ENCODE results near the gene COX20. TPM values are rescaled to one million over a fixed set of nuclear protein-coding genes. Genes with fewer than 3 reads are reported as not detected.

The COX20 gene
- total RNA-seq, 2 experiments from 2014 or later: 22.2 to 22.9 TPM

GRCh38 chr1:244844155-244845121 is 9.0 kb downstream of the COX20 start:
- H3K4me3 Mint-ChIP-seq: no peak overlapping the region
- DNase-seq: no peak
- peaks cover 90% of the 10 kb centered on the region for H3K36me3 Mint-ChIP-seq (ENCODE audit: low read depth)
- H3K4me1 Mint-ChIP-seq: peaks cover 71% of the 10 kb centered on the region
- no peaks in the 10 kb centered on the region for H3K9me3 Mint-ChIP-seq
- CTCF ChIA-PET: interaction anchor here (1.0 kb wide), 1 partner anchor 19 kb away, joined by 3 read pairs; no protein-coding TSS in a partner anchor
- no peaks in the 10 kb centered on the region for H3K27me3 Mint-ChIP-seq
- POLR2A ChIA-PET: interaction anchor here (2.1 to 16.7 kb wide), 3 partner anchors 9 to 12 kb away, joined by 9 to 925 read pairs (median 9); partner anchors contain the start of genes COX20 and HNRNPU
- H3K27ac Mint-ChIP-seq: peak overlapping the region; percentile 47

DNA sequence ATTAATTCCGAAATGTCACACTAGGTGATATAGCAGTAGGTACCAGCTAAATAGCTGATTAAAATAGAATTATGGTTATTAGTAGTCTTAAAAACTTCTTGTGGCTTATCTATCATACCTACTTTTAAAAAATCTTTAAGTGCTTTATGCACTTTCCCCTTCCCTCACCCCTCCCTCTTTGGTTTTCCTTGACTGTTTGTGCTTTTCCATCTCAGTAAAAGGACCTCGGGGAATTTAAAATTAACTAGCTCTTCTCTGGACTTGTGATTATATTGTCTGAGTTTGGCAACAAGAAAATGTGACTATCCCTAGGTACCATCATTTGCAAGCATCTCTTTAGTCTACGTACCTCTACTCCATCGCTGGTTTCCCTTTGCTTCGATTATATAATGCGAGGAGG is 11.2 kb downstream of the COX20 start:
- peaks cover 92% of the 10 kb centered on the region for H3K36me3 Mint-ChIP-seq (ENCODE audit: low read depth)
- no peaks in the 10 kb centered on the region for H3K9me3 Mint-ChIP-seq
- ChIA-PET POLR2A (interaction anchor here (16.7 to 21.6 kb wide), 2 partner anchors 6 to 10 kb away, joined by 925 read pairs; partner anchors contain the start of genes COX20 and HNRNPU), CTCF (interaction anchor here (1.4 to 1.7 kb wide), 3 partner anchors 11 to 196 kb away, joined by 4 to 5 read pairs (median 4); partner anchors contain the start of gene COX20)
- no peaks in the 10 kb centered on the region for H3K27me3 Mint-ChIP-seq
- H3K4me3 Mint-ChIP-seq: no peak overlapping the region
- H3K27ac Mint-ChIP-seq: no peak overlapping the region
- no peak for DNase-seq
- H3K4me1 Mint-ChIP-seq: peaks cover 61% of the 10 kb centered on the region

DNA sequence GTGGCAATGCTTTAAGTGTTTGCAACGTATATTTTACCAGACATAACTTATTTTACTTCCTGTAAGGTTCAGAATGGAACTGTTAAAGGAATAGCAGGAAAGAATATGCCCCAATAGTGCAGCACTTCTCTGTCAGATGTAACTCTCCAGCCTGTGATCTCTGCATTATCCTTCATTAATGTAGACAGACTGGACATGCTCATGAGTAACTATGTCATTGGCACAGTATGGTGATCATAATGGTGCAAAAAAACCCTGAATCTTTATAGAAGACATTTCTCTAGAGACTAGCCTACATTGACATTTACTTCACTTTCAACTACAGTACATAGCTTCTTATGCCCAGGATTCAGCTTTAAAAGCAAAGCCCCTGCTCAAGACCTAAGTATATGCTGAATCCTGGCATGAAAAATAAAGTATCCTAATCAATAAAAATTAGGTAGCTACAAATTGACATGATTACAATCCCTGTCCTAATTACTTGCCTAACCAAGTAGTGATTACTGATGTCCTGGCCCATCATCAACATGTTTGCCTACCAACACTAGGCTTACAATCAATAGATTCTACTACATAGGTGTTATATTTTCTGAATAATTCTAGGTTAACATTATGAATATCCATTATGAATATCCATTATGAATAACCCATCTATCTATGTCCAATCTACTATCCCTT is 13.9 kb downstream of the COX20 start:
- no peak for DNase-seq
- H3K4me3 Mint-ChIP-seq: no peak overlapping the region
- ChIA-PET CTCF (interaction anchor here (4.3 kb wide), 1 partner anchor 194 kb away, joined by 17 read pairs; no protein-coding TSS in a partner anchor), POLR2A (interaction anchor here (7.8 to 21.6 kb wide), 2 partner anchors 9 to 12 kb away, joined by 131 to 925 read pairs; partner anchors contain the start of genes COX20 and HNRNPU)
- peaks cover 60% of the 10 kb centered on the region for H3K4me1 Mint-ChIP-seq
- no peaks in the 10 kb centered on the region for H3K9me3 Mint-ChIP-seq
- H3K27me3 Mint-ChIP-seq: no peaks in the 10 kb centered on the region
- peaks cover 92% of the 10 kb centered on the region for H3K36me3 Mint-ChIP-seq (ENCODE audit: low read depth)
- H3K27ac Mint-ChIP-seq: no peak overlapping the region

DNA sequence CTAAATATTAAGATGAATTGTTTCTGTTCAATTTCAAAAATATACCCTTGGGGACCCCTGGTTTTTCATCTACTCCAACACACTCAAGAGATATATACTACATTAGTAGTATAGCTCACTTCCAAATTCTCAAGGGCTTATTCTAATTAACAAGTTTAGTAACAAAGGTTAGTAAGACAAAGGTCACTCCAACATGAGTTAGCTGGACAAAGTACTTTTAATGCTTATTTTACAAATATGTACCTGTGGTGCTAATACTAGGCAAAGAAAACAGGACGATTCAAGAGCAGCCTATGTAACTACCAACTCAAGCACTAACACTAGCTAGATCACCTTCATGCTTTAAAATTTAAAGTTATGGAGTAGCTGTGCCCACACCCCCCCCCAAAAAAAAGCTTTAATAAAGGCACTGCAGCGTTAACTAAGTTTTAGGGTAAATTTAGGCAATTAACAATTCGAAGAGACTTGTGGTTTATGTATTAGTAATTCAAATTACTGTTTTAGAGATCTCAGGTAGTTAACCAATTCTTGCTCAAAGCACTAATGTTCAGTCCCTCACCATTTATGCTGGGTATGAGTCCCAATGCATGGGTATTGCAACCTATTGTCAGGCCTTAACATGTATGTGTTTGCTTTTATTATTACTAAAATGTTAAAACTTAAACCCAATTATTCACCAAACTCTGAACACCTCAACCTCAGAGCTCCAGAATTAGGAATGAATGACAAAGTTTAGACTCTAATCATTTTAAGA is 14.8 kb downstream of the COX20 start:
- H3K4me3 Mint-ChIP-seq: no peak overlapping the region
- no peak overlapping the region for H3K27ac Mint-ChIP-seq
- POLR2A ChIA-PET: interaction anchor here (7.8 to 21.6 kb wide), 2 partner anchors 10 to 12 kb away, joined by 131 to 925 read pairs; partner anchors contain the start of genes COX20 and HNRNPU
- peaks cover 60% of the 10 kb centered on the region for H3K4me1 Mint-ChIP-seq
- no peaks in the 10 kb centered on the region for H3K27me3 Mint-ChIP-seq
- peaks cover 91% of the 10 kb centered on the region for H3K36me3 Mint-ChIP-seq (ENCODE audit: low read depth)
- no peak for DNase-seq
- H3K9me3 Mint-ChIP-seq: no peaks in the 10 kb centered on the region
- CTCF ChIA-PET: interaction anchor here (0.9 to 4.3 kb wide), 2 partner anchors 13 to 193 kb away, joined by 5 to 17 read pairs; no protein-coding TSS in a partner anchor

GRCh38 chr1:244850896-244851295 is 15.4 kb downstream of the COX20 start:
- H3K4me3 Mint-ChIP-seq: no peak overlapping the region
- H3K36me3 Mint-ChIP-seq (ENCODE audit: low read depth): peaks cover 91% of the 10 kb centered on the region
- ChIA-PET POLR2A (interaction anchor here (7.8 to 21.6 kb wide), 2 partner anchors 11 kb away, joined by 131 to 925 read pairs; partner anchors contain the start of genes COX20 and HNRNPU), CTCF (interaction anchor here (0.9 to 4.3 kb wide), 3 partner anchors 9 to 192 kb away, joined by 3 to 17 read pairs (median 4); no protein-coding TSS in a partner anchor)
- H3K27ac Mint-ChIP-seq: peak overlapping the region; percentile 40
- no peaks in the 10 kb centered on the region for H3K27me3 Mint-ChIP-seq
- H3K9me3 Mint-ChIP-seq: no peaks in the 10 kb centered on the region
- peaks cover 61% of the 10 kb centered on the region for H3K4me1 Mint-ChIP-seq
- DNase-seq: no peak

DNA sequence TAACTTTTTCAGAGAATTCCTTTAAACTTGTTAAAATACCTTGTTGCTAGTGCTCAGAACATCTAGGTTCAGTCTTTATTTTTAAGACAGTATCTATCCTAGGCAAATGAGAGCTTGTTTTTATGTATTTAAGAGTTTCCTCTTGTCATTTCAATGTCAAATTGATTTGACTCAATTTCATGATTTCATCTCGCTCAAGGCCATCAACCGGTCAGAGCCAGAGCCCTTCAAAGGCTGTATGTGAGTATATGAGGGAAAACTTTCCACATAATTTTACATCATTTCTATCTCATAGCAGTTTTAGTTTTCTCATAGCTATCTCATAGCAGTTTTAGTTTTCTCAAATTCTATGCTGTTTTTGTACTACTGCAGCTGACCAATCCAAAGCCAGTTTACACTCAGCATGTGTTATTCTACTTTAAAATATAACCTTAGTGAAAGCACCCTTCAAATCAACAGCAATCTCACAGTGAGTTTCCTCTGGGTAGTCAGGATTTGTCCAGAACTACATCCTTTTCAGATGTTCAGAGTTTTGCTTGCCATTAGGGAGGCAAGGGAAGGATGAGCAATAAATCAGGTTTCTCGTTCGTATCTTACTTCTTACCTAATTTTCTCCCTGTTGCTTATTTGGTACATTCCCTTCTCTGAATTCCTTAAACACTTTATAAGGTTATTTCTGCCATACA is 16.2 kb downstream of the COX20 start:
- Mint-ChIP-seq H3K4me3 (no peak overlapping the region), H3K36me3 (ENCODE audit: low read depth) (peaks cover 91% of the 10 kb centered on the region), H3K27ac (no peak overlapping the region), H3K4me1 (peaks cover 67% of the 10 kb centered on the region), H3K27me3 (no peaks in the 10 kb centered on the region), H3K9me3 (no peaks in the 10 kb centered on the region)
- ChIA-PET POLR2A (interaction anchor here (7.8 to 21.6 kb wide), 2 partner anchors 10 to 11 kb away, joined by 131 to 925 read pairs; partner anchors contain the start of genes COX20 and HNRNPU), CTCF (interaction anchor here (0.9 to 4.3 kb wide), 3 partner anchors 10 to 191 kb away, joined by 3 to 17 read pairs (median 4); no protein-coding TSS in a partner anchor)
- no peak for DNase-seq

DNA sequence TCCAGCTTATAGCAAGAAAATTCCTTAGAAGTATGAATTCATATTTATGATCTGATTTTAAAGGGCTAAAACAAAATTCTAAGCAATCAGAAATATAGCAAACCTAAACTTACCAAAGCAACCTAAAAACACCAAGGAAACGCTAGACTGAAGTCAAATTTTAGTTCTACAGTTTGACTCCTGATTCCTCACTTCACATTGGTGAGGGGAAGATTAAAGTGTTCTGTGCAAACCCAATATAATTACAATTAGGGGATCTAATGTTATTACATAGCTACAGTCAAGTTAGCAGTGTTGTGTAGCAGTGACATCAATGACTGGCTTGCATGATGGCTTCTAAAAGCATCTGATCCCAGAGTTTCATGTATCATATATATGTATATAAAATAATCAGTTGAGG is 17.2 kb downstream of the COX20 start:
- ChIA-PET CTCF (interaction anchor here (0.6 to 4.3 kb wide), 5 partner anchors 9 to 190 kb away, joined by 3 to 17 read pairs (median 6); partner anchors contain the start of gene COX20), POLR2A (interaction anchor here (7.8 to 21.6 kb wide), 2 partner anchors 9 to 12 kb away, joined by 131 to 925 read pairs; partner anchors contain the start of genes COX20 and HNRNPU)
- H3K27ac Mint-ChIP-seq: no peak overlapping the region
- H3K9me3 Mint-ChIP-seq: no peaks in the 10 kb centered on the region
- H3K36me3 Mint-ChIP-seq (ENCODE audit: low read depth): peaks cover 93% of the 10 kb centered on the region
- no peaks in the 10 kb centered on the region for H3K27me3 Mint-ChIP-seq
- H3K4me3 Mint-ChIP-seq: no peak overlapping the region
- H3K4me1 Mint-ChIP-seq: peaks cover 72% of the 10 kb centered on the region
- DNase-seq: no peak

DNA sequence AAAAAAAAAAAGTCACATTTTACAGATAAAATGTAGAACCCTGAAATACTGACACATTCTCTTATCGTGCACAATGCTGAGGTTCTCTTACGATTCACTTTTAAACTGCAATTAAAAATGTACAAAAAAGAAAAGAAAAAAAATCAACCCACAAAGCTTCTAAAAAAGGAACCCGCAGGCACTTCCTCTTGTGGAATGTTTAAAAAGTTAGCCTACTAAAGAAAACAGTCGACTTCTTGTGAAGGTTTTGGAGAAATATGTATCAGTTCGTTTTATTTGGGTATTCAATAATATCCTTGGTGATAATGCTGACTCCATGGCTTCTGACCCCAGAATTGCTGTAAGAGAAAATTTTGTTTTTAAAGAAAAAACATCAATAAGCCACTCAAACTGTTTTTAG is 18.7 kb downstream of the COX20 start:
- H3K4me3 Mint-ChIP-seq: peak overlapping the region; percentile 19
- POLR2A ChIA-PET: interaction anchor here (0.6 to 21.6 kb wide), 5 partner anchors 8 to 188 kb away, joined by 3 to 925 read pairs (median 4); partner anchors contain the start of genes COX20 and HNRNPU
- peaks cover 79% of the 10 kb centered on the region for H3K4me1 Mint-ChIP-seq
- CTCF ChIA-PET: interaction anchor here (1.4 to 2.4 kb wide), 3 partner anchors 8 to 18 kb away, joined by 6 to 15 read pairs (median 8); partner anchors contain the start of gene COX20
- peak overlapping the region; percentile 65 for H3K27ac Mint-ChIP-seq
- H3K9me3 Mint-ChIP-seq: no peaks in the 10 kb centered on the region
- H3K27me3 Mint-ChIP-seq: no peaks in the 10 kb centered on the region
- no peak for DNase-seq
- peaks cover 93% of the 10 kb centered on the region for H3K36me3 Mint-ChIP-seq (ENCODE audit: low read depth)

GRCh38 chr1:244854865-244855578 is 19.6 kb downstream of the COX20 start:
- Mint-ChIP-seq H3K4me3 (peak overlapping the region; percentile 37), H3K27me3 (no peaks in the 10 kb centered on the region), H3K27ac (peak overlapping the region; percentile 70), H3K9me3 (no peaks in the 10 kb centered on the region), H3K36me3 (ENCODE audit: low read depth) (peaks cover 92% of the 10 kb centered on the region), H3K4me1 (peaks cover 80% of the 10 kb centered on the region)
- ChIA-PET CTCF (interaction anchor here (0.8 to 3.2 kb wide), 3 partner anchors 19 to 187 kb away, joined by 3 to 15 read pairs (median 13); partner anchors contain the start of gene COX20), POLR2A (interaction anchor here (1.0 to 21.6 kb wide), 4 partner anchors 7 to 188 kb away, joined by 4 to 925 read pairs (median 68); partner anchors contain the start of genes COX20 and HNRNPU)
- no peak for DNase-seq

DNA sequence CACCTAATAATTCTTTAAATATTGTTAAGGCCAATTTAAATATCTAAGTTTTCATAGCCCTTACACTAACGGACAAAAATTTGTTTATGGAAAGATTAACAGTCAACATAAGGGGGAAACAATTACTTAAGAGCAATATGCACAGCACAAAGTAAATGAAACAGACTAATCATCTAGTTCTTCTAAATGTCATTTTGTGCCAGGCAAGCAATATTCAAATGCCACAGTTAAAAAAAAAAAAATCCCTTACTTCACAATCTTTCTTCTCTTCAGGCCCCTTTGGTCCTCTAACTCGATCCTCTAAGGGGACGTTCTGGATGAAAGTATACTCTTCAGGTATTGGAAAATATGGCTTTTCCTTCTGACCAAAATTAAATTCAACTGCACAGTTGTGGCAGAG is 22.3 kb downstream of the COX20 start:
- peaks cover 91% of the 10 kb centered on the region for H3K36me3 Mint-ChIP-seq (ENCODE audit: low read depth)

More for the DNA sequence above, 22.3 kb downstream of the COX20 start:
- Mint-ChIP-seq H3K4me1 (peaks cover 84% of the 10 kb centered on the region), H3K9me3 (no peaks in the 10 kb centered on the region), H3K27me3 (no peaks in the 10 kb centered on the region), H3K4me3 (no peak overlapping the region), H3K27ac (peak overlapping the region; percentile 48)
- no peak for DNase-seq
- POLR2A ChIA-PET: interaction anchor here (1.0 to 21.6 kb wide), 3 partner anchors 5 to 17 kb away, joined by 4 to 925 read pairs (median 131); partner anchors contain the start of gene COX20
- CTCF ChIA-PET: interaction anchor here (0.8 to 9.1 kb wide), 3 partner anchors 20 to 185 kb away, joined by 3 to 92 read pairs (median 8); partner anchors contain the start of gene COX20
